ENCODE results near the gene NEK10.

Gene NEK10

DNA sequence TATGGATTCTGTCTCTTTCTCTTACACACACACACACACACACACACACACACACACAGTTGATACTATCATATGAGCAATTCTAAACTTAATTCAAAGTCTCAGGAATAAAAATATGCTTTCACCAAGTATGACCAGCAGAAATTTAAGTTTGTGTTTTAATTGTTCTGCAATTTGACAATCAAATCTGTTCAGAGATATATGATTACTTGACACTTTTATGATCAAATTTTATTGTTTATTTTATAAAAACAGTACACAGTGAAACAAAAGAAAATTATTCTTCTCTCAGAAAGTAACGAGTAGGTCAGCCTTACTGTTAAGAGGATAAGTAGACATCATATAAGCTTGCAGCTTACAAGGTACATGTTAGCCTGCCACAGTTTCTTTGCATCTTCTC lies 114.3 kb downstream of the NEK10 start:
- TF ChIP-seq, protein P1, sequence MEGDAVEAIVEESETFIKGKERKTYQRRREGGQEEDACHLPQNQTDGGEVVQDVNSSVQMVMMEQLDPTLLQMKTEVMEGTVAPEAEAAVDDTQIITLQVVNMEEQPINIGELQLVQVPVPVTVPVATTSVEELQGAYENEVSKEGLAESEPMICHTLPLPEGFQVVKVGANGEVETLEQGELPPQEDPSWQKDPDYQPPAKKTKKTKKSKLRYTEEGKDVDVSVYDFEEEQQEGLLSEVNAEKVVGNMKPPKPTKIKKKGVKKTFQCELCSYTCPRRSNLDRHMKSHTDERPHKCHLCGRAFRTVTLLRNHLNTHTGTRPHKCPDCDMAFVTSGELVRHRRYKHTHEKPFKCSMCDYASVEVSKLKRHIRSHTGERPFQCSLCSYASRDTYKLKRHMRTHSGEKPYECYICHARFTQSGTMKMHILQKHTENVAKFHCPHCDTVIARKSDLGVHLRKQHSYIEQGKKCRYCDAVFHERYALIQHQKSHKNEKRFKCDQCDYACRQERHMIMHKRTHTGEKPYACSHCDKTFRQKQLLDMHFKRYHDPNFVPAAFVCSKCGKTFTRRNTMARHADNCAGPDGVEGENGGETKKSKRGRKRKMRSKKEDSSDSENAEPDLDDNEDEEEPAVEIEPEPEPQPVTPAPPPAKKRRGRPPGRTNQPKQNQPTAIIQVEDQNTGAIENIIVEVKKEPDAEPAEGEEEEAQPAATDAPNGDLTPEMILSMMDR (IDR thresholded peaks at IDR 0.05; ENCODE audit: low read depth, low read length), result no peak
- no peak for DNase-seq (ENCODE audit: extremely low read depth, low read depth)

- DNase-seq (ENCODE audit: extremely low read depth, low read depth), result peak; percentile 10
- TF ChIP-seq, protein P1 (IDR thresholded peaks at IDR 0.05; ENCODE audit: low read depth, low read length), result peak; percentile 59
Measured at GRCh38 chr3:27253831-27254230, 115.4 kb downstream of the NEK10 start.

GRCh38 chr3:27253391-27253790 lies 115.8 kb downstream of the NEK10 start:
- TF ChIP-seq, protein P1 (IDR thresholded peaks at IDR 0.05; ENCODE audit: low read depth, low read length), result no peak
- DNase-seq (ENCODE audit: extremely low read depth, low read depth), result no peak

GRCh38 chr3:27252646-27253045 lies 116.5 kb downstream of the NEK10 start:
- no peak for DNase-seq (ENCODE audit: extremely low read depth, low read depth)
- TF ChIP-seq, protein P1 (IDR thresholded peaks at IDR 0.05; ENCODE audit: low read depth, low read length), result no peak

DNA sequence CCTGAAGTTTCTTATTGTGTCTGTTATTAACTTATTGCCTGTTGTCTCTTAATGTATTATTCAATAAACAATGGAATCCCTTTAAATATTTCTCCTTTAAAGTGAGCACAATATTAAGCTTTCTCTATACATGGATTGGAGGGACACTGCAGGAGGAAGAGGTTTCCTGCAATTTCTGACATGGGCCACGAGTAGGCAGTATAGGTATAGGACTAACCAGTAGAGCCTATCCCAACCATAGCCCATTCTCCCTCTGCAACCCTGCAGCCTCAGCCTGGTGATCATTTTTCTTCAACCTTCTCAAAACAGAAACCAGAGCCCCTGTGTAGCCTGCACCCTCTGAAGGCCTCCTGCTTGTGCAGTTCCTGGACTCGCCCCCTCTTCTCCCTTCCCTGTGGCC lies 124.8 kb downstream of the NEK10 start:
- TF ChIP-seq, protein P1 (IDR thresholded peaks at IDR 0.05; ENCODE audit: low read depth, low read length), result no peak
- no peak for DNase-seq (ENCODE audit: extremely low read depth, low read depth)

DNA sequence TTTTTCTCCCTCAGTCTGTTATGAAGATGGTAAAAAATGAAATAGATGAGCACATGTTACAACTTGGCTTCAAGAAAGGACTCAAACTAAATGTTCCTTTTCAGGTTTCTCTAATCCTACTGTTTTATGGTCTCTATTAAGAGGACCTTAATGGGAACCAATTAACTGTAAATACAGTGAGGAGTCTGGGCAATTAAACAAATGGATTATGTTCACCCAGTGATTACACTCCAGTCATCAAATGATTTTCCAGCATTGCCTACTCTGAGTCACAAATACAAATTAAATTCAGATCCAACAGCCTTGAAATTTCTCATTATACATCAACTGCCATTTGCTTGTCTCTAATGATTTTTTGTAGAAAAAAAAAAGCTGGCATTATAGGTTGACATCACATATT lies 129.2 kb downstream of the NEK10 start:
- DNase-seq (ENCODE audit: extremely low read depth, low read depth), result no peak
- TF ChIP-seq, protein P1 (IDR thresholded peaks at IDR 0.05; ENCODE audit: low read depth, low read length), result no peak

DNA sequence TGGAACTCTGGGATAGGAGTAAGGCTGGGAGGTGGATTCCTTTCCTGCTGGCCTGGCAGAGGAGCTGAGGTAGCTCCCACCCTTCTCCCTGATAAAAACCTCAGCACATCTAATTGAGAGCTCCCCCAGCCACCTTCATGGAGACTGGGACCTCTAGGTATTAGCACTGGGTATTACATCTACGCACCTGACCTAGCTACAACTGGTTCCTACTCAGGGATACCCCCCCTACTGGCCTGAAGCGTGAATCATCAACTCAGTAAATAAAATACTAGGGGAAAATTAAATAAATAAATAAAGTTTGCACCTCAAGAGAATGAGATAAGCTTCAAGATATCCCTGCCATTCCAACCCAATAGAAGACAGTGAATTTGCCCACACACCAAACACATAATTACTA lies 140.4 kb downstream of the NEK10 start:
- TF ChIP-seq, protein P1 (IDR thresholded peaks at IDR 0.05; ENCODE audit: low read depth, low read length), result no peak
- no peak for DNase-seq (ENCODE audit: extremely low read depth, low read depth)

All from AG09319 (cell line).